Nucleus accumbens (tissue), 56 donors: ENCODE data around the gene DSN1.

Source experiments
- DNase-seq, 56 donors: peaks; one replicate each; lab custom pipeline; 2025; lab: John Stamatoyannopoulos, UW

Gene DSN1

GRCh38 chr20:36761125-36761524 is 12.4 kb downstream of the DSN1 start:
- no peak for DNase-seq

- no peak for DNase-seq
Measured at GRCh38 chr20:36760647-36761046, 12.9 kb downstream of the DSN1 start.

GRCh38 chr20:36758276-36758675 is 15.3 kb downstream of the DSN1 start:
- no peak for DNase-seq

GRCh38 chr20:36756496-36756895 is 17.1 kb downstream of the DSN1 start:
- no peak for DNase-seq

- DNase-seq = peak in 38 of 56 donors; percentile 2 to 69 (median 21)
Measured at GRCh38 chr20:36754656-36755222, 18.8 kb downstream of the DSN1 start.

- no peak for DNase-seq
Measured at GRCh38 chr20:36752582-36752981, 21.0 kb downstream of the DSN1 start.

GRCh38 chr20:36745927-36746659 is 27.5 kb downstream of the DSN1 start, which contains the start of gene NDRG3:
Gene NDRG3, minus strand, starts transcription at chr20:36746090. Its CDS starts 24,355 bp downstream, at chr20:36721735.
- peak; percentile 50 to 96 (median 87) for DNase-seq

- peak in 30 of 56 donors; percentile 21 to 66 (median 47) for DNase-seq
Measured at GRCh38 chr20:36745234-36745926, 28.2 kb downstream of the DSN1 start.

- DNase-seq = peak in 33 of 56 donors; percentile 1 to 62 (median 16)
Measured at GRCh38 chr20:36744764-36745191, 28.8 kb downstream of the DSN1 start.

- no peak for DNase-seq
Measured at GRCh38 chr20:36744243-36744642, 29.3 kb downstream of the DSN1 start.

GRCh38 chr20:36742558-36742957 is 31.0 kb downstream of the DSN1 start:
- no peak for DNase-seq

- DNase-seq = no peak
Measured at GRCh38 chr20:36741072-36741471, 32.5 kb downstream of the DSN1 start.

GRCh38 chr20:36737183-36737499 is 36.4 kb downstream of the DSN1 start:
- DNase-seq = no peak

GRCh38 chr20:36736451-36737182 is 36.9 kb downstream of the DSN1 start:
- no peak for DNase-seq

- no peak for DNase-seq
Measured at GRCh38 chr20:36732456-36732855, 41.1 kb downstream of the DSN1 start.

GRCh38 chr20:36728986-36729385 is 44.6 kb downstream of the DSN1 start:
- no peak for DNase-seq

- no peak for DNase-seq
Measured at GRCh38 chr20:36726168-36726567, 47.4 kb downstream of the DSN1 start.

GRCh38 chr20:36720510-36720909 is 53.1 kb downstream of the DSN1 start:
- DNase-seq = no peak

GRCh38 chr20:36717657-36718056 is 55.9 kb downstream of the DSN1 start:
- peak in 15 of 56 donors; percentile 2 to 27 (median 9) for DNase-seq

- DNase-seq = no peak
Measured at GRCh38 chr20:36717021-36717420, 56.5 kb downstream of the DSN1 start.

- no peak for DNase-seq
Measured at GRCh38 chr20:36712775-36713174, 60.8 kb downstream of the DSN1 start.
